Osteoblast (primary cell): ENCODE results near the gene DDIAS. TPM values are rescaled to one million over a fixed set of nuclear protein-coding genes. Genes with fewer than 3 reads are reported as not detected.
A peak's percentile ranks its signal among the peaks of the same experiment; 100 is the strongest.

Experiments
- DNase-seq: peaks from one replicate; pipeline ENCODE4 v3.0.0; 2011; ENCODE audit warnings: low spot score, mixed read lengths; ENCODE audit not compliant: insufficient read length; ENCODE audit errors: missing footprints
- H2AFZ ChIP-seq: 2 replicates; pipeline ENCODE4 v1.6.0; 2011; ENCODE audit warnings: mild to moderate bottlenecking, low read length
- H3K27ac ChIP-seq: 2 replicates; pipeline ENCODE4 v1.5.1; 2011; ENCODE audit warnings: mild to moderate bottlenecking, low read depth, low read length, moderate library complexity
- H3K27me3 ChIP-seq: 2 replicates; pipeline ENCODE4 v1.6.0; 2012; ENCODE audit warnings: mild to moderate bottlenecking, control low read depth, inconsistent platforms, low read length, moderate library complexity; ENCODE audit not compliant: insufficient read depth
- H3K36me3 ChIP-seq: 2 replicates; pipeline ENCODE4 v1.5.1; 2011; ENCODE audit warnings: mild to moderate bottlenecking, low read length, control low read depth, moderate library complexity; ENCODE audit not compliant: insufficient read depth
- H3K4me1 ChIP-seq: 2 replicates; pipeline ENCODE4 v1.5.1; 2011; ENCODE audit warnings: mild to moderate bottlenecking, low read length, control low read depth, moderate library complexity; ENCODE audit not compliant: insufficient read depth
- H3K4me2 ChIP-seq: 2 replicates; pipeline ENCODE4 v1.6.0; 2011; ENCODE audit warnings: mild to moderate bottlenecking, low read length; ENCODE audit not compliant: insufficient read depth
- H3K4me3 ChIP-seq: fragments of 200-600 bp; sonication (generic); 3 replicates; pipeline ENCODE4 v1.5.1; 2012; ENCODE audit warnings: mild to moderate bottlenecking, low read length, inconsistent platforms; ENCODE audit not compliant: insufficient read depth
- H3K79me2 ChIP-seq: 2 replicates; pipeline ENCODE4 v1.6.0; 2012; ENCODE audit warnings: mild to moderate bottlenecking, low read length, control low read depth, inconsistent platforms; ENCODE audit not compliant: insufficient read depth
- H3K9me3 ChIP-seq: 2 replicates; pipeline ENCODE4 v1.5.1; 2011; ENCODE audit warnings: low read depth, low read length, control low read depth
- H4K20me1 ChIP-seq: 2 replicates; pipeline ENCODE4 v1.6.0; 2012; ENCODE audit warnings: mild to moderate bottlenecking, low read length, control low read depth; ENCODE audit not compliant: insufficient read depth
- CTCF ChIP-seq: IDR thresholded peaks from 2 replicates; pipeline ENCODE4 v1.5.1; 2011; ENCODE audit warnings: mild to moderate bottlenecking, low read depth, low read length, moderate library complexity; ENCODE audit errors: extremely low read depth
- total RNA-seq: library from RNA; depleted of rRNA; stranded (reverse); fragments of >200 nt; gene quantifications from 2 replicates; pipeline ENCODE4 v1.2.3, GENCODE V29; 2012

DDIAS gene
- total RNA-seq, 1 donor, result 1.8 TPM

GRCh38 chr11:82900277-82901164, 1.0 kb upstream of the DDIAS start, which contains the start of gene PRCP:
TSS of gene PRCP (minus strand) at chr11:82900430. CDS start at chr11:82900402, 28 bp downstream.
- Histone ChIP-seq H3K79me2 (peaks cover 44% of the 10 kb centered on the region), H2AFZ (peak within 1 kb of the TSS; percentile 100), H3K4me2 (peak within 1 kb of the TSS; percentile 98), H3K4me3 (peak within 1 kb of the TSS; percentile 92), H3K36me3 (no peaks in the 10 kb centered on the region), H3K27me3 (no peaks in the 10 kb centered on the region), H4K20me1 (no peaks in the 10 kb centered on the region), H3K27ac (peak within 1 kb of the TSS; percentile 98), H3K9me3 (no peaks in the 10 kb centered on the region), H3K4me1 (peaks cover 26% of the 10 kb centered on the region)
- no peak for TF ChIP-seq CTCF
- peak; percentile 95 for DNase-seq

GRCh38 chr11:82901922-82902485, 468 bp downstream of the DDIAS start:
- Histone ChIP-seq H3K36me3 (no peaks in the 10 kb centered on the region), H4K20me1 (no peaks in the 10 kb centered on the region), H3K4me1 (peaks cover 33% of the 10 kb centered on the region), H3K27ac (peak overlapping the region; percentile 22), H3K9me3 (no peaks in the 10 kb centered on the region), H3K4me2 (peak overlapping the region; percentile 98), H3K79me2 (peaks cover 33% of the 10 kb centered on the region), H3K27me3 (no peaks in the 10 kb centered on the region), H2AFZ (peak overlapping the region; percentile 100), H3K4me3 (peak overlapping the region; percentile 92)
- no peak for TF ChIP-seq CTCF
- no peak for DNase-seq

GRCh38 chr11:82902880-82903279, 1.3 kb downstream of the DDIAS start:
- Histone ChIP-seq H3K4me1 (peaks cover 36% of the 10 kb centered on the region), H3K36me3 (no peaks in the 10 kb centered on the region), H2AFZ (no peak overlapping the region), H3K4me2 (no peak overlapping the region), H3K27me3 (no peaks in the 10 kb centered on the region), H3K27ac (no peak overlapping the region), H3K79me2 (peaks cover 36% of the 10 kb centered on the region), H3K9me3 (no peaks in the 10 kb centered on the region), H3K4me3 (no peak overlapping the region), H4K20me1 (no peaks in the 10 kb centered on the region)
- DNase-seq, result no peak
- TF ChIP-seq CTCF, result no peak

GRCh38 chr11:82903843-82904586, 2.5 kb downstream of the DDIAS start:
- Histone ChIP-seq H3K36me3 (no peaks in the 10 kb centered on the region), H3K4me3 (no peak overlapping the region), H3K4me2 (no peak overlapping the region), H2AFZ (peak overlapping the region; percentile 17), H3K4me1 (peaks cover 40% of the 10 kb centered on the region), H3K9me3 (no peaks in the 10 kb centered on the region), H3K27ac (no peak overlapping the region), H3K79me2 (peaks cover 36% of the 10 kb centered on the region), H3K27me3 (no peaks in the 10 kb centered on the region), H4K20me1 (no peaks in the 10 kb centered on the region)
- TF ChIP-seq CTCF, result no peak
- no peak for DNase-seq
